Esophagus muscularis mucosa (tissue), 4 donors: ENCODE data around the gene ADGRG1. TPM values are rescaled to one million over a fixed set of nuclear protein-coding genes. Genes with fewer than 3 reads are reported as not detected.

Experiments
- DNase-seq: peaks from one replicate; pipeline ENCODE4 v3.0.0-alpha.2; 2017; ENCODE audit errors: extremely low spot score
- H3K27ac ChIP-seq, 4 donors: fragments of 200-600 bp; sonication (generic); replicated peaks in 1 of 4; 1 replicate in 3 of 4; 2 replicates in 1 of 4; pipeline ENCODE4 v1.5.1; 2016 to 2019; ENCODE audit warnings: mild to moderate bottlenecking in 1 of 4
- H3K27me3 ChIP-seq, 4 donors: fragments of 200-600 bp; sonication (generic); one replicate each; pipeline versions ENCODE4 v1.5.1 to v1.6.0; 2016 to 2019
- H3K36me3 ChIP-seq, 4 donors: fragments of 200-600 bp; sonication (generic); one replicate each; pipeline ENCODE4 v1.5.1; 2016 to 2019
- H3K4me1 ChIP-seq, 4 donors: fragments of 200-600 bp; sonication (generic); one replicate each; pipeline ENCODE4 v1.5.1; 2016 to 2019
- H3K4me3 ChIP-seq, 4 donors: fragments of 200-600 bp; sonication (generic); 1 replicate in 2 of 4; 2 replicates in 2 of 4; pipeline ENCODE4 v1.5.1; 2016 to 2019; ENCODE audit warnings: mild to moderate bottlenecking in 4 of 4, moderate library complexity in 1 of 4
- H3K9me3 ChIP-seq, 4 donors: fragments of 200-600 bp; sonication (generic); 1 replicate in 3 of 4; 2 replicates in 1 of 4; pipeline ENCODE4 v1.5.1; 2016 to 2019
- EP300 ChIP-seq: sonication (generic); formaldehyde crosslinking; IDR thresholded peaks from one replicate; pipeline ENCODE4 v1.6.1; 2017; ENCODE audit warnings: antibody characterized with exemption
- POLR2A ChIP-seq: fragments of 450-650 bp; IDR thresholded peaks from one replicate; pipeline ENCODE4 v1.6.1; 2017; ENCODE audit warnings: antibody characterized with exemption, moderate library complexity, mild to moderate bottlenecking, low read depth
- POLR2AphosphoS5 ChIP-seq, 2 donors: sonication (generic); formaldehyde crosslinking; IDR thresholded peaks; one replicate each; pipeline ENCODE4 v1.6.1; 2017; ENCODE audit warnings: antibody characterized with exemption in 2 of 2
- WGBS: methylation state at CpG from one replicate; pipeline ENCODE4 v1.1.5; 2018; 5-methylcytosine and 5-hydroxymethylcytosine counted together
- intact Hi-C: fragments of 100-400 bp; cut with DNase I; formaldehyde crosslinking; loops from one replicate; pipeline ENCODE4 v1.15.1; 2023
- total RNA-seq, 4 donors: library from RNA; depleted of rRNA; stranded (reverse); fragments of >200 nt; gene quantifications; one replicate each; pipeline versions ENCODE4 v1.1.0 to v1.2.1, GENCODE V29; 2016
- TF ChIP-seq, protein P1 (sequence below), 3 experiments: fragments of 200-600 bp in 2 of 3; fragments of 450-650 bp in 1 of 3; sonication (generic) in 2 of 3; IDR thresholded peaks; one replicate each; pipeline ENCODE4 v1.5.1; 2017 to 2019; ENCODE audit warnings: antibody characterized with exemption in 3 of 3, mild to moderate bottlenecking in 2 of 3, moderate library complexity in 1 of 3

Gene ADGRG1
- total RNA-seq, 4 donors from 2014 or later, result 17.4 to 21.4 (median 19.1) TPM

GRCh38 chr16:57698812-57699405, 70.5 kb downstream of the ADGRG1 start:
- peaks cover 0 to 4% (median 0%) of the 10 kb centered on the region in 4 donors for H3K4me1 ChIP-seq
- no peaks in the 10 kb centered on the region for H3K36me3 ChIP-seq
- WGBS, result 95% methylated on average over 15 of the region's 16 CpGs
- H3K9me3 ChIP-seq, result no peaks in the 10 kb centered on the region
- DNase-seq, result no peak
- TF ChIP-seq POLR2A, result no peak
- no peaks in the 10 kb centered on the region for H3K27me3 ChIP-seq
- intact Hi-C loops, result no loop called here
- H3K4me3 ChIP-seq, result no peak overlapping the region
- H3K27ac ChIP-seq, result no peak overlapping the region

DNA sequence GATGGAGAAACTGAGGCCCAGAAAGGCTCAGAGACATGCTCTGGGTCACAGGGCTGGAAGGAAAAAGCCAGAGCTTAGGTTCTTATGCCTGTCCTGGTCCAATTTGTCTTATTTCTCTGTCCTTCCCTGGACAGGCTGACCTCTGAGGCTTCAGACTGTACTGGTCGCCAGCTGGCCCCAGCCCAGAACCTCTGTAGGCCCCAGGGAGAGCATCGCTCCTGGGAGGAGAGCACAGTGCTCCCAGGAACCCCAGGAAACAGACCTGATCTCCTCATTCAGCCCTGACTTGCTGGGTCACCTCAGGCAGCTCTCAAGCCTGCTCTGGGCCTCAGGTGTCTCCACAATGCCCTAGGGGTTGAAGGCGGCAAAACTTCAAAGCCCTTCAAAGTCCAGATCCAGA, 71.1 kb downstream of the ADGRG1 start:
- no peak for DNase-seq
- intact Hi-C loops, result no loop called here

GRCh38 chr16:57699899-57700298, 71.5 kb downstream of the ADGRG1 start:
- Histone ChIP-seq H3K27me3 (no peaks in the 10 kb centered on the region), H3K36me3 (no peaks in the 10 kb centered on the region), H3K4me1 (no peaks in the 10 kb centered on the region), H3K27ac (no peak overlapping the region), H3K9me3 (no peaks in the 10 kb centered on the region), H3K4me3 (no peak overlapping the region)
- intact Hi-C loops, result no loop called here
- no peak for TF ChIP-seq POLR2AphosphoS5 (IDR thresholded peaks at IDR 0.05)
- TF ChIP-seq POLR2A, result no peak
- TF ChIP-seq, protein P1, sequence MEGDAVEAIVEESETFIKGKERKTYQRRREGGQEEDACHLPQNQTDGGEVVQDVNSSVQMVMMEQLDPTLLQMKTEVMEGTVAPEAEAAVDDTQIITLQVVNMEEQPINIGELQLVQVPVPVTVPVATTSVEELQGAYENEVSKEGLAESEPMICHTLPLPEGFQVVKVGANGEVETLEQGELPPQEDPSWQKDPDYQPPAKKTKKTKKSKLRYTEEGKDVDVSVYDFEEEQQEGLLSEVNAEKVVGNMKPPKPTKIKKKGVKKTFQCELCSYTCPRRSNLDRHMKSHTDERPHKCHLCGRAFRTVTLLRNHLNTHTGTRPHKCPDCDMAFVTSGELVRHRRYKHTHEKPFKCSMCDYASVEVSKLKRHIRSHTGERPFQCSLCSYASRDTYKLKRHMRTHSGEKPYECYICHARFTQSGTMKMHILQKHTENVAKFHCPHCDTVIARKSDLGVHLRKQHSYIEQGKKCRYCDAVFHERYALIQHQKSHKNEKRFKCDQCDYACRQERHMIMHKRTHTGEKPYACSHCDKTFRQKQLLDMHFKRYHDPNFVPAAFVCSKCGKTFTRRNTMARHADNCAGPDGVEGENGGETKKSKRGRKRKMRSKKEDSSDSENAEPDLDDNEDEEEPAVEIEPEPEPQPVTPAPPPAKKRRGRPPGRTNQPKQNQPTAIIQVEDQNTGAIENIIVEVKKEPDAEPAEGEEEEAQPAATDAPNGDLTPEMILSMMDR (IDR thresholded peaks at IDR 0.05), result no peak
- no peak for TF ChIP-seq EP300
- WGBS, result 100% methylated on average over 5 of the region's 7 CpGs
- no peak for DNase-seq

More for the DNA sequence above, 71.1 kb downstream of the ADGRG1 start:
- WGBS, result 86% methylated on average over 2 of the region's 3 CpGs
- Histone ChIP-seq H3K4me1 (peaks cover 0 to 4% (median 0%) of the 10 kb centered on the region in 4 donors), H3K36me3 (no peaks in the 10 kb centered on the region), H3K27me3 (no peaks in the 10 kb centered on the region), H3K4me3 (no peak overlapping the region), H3K9me3 (no peaks in the 10 kb centered on the region), H3K27ac (no peak overlapping the region)
- no peak for TF ChIP-seq POLR2A
- no peak for TF ChIP-seq EP300
- TF ChIP-seq, protein P1 (IDR thresholded peaks at IDR 0.05), result no peak
- TF ChIP-seq POLR2AphosphoS5 (IDR thresholded peaks at IDR 0.05), result no peak

GRCh38 chr16:57700781-57701551, 72.5 kb downstream of the ADGRG1 start:
- no peak overlapping the region for H3K27ac ChIP-seq
- H3K4me3 ChIP-seq, result no peak overlapping the region
- no peaks in the 10 kb centered on the region for H3K27me3 ChIP-seq
- DNase-seq, result no peak
- TF ChIP-seq POLR2A (no peak), EP300 (no peak), POLR2AphosphoS5 (IDR thresholded peaks at IDR 0.05) (no peak)
- TF ChIP-seq, protein P1 (IDR thresholded peaks at IDR 0.05), result no peak
- WGBS, result 81% methylated on average over 10 of the region's 10 CpGs
- intact Hi-C loops, result no loop called here
- no peaks in the 10 kb centered on the region for H3K9me3 ChIP-seq
- H3K4me1 ChIP-seq, result no peaks in the 10 kb centered on the region
- no peaks in the 10 kb centered on the region for H3K36me3 ChIP-seq

GRCh38 chr16:57701759-57702371, 73.4 kb downstream of the ADGRG1 start:
- no peaks in the 10 kb centered on the region for H3K4me1 ChIP-seq
- no peak overlapping the region for H3K27ac ChIP-seq
- intact Hi-C loops, result no loop called here
- H3K27me3 ChIP-seq, result no peaks in the 10 kb centered on the region
- TF ChIP-seq EP300, result no peak
- TF ChIP-seq POLR2AphosphoS5 (IDR thresholded peaks at IDR 0.05), result no peak
- no peak for TF ChIP-seq POLR2A
- TF ChIP-seq, protein P1 (IDR thresholded peaks at IDR 0.05), result no peak
- H3K4me3 ChIP-seq, result no peak overlapping the region
- no peak for DNase-seq
- no peaks in the 10 kb centered on the region for H3K36me3 ChIP-seq
- 70% methylated on average over 14 of the region's 23 CpGs for WGBS
- H3K9me3 ChIP-seq, result no peaks in the 10 kb centered on the region
